ENCODE measurements around the gene KMO. TPM values are rescaled to one million over a fixed set of nuclear protein-coding genes. Genes with fewer than 3 reads are reported as not detected.

KMO gene
- total and polyA plus RNA-seq, 2 donors from 2014 or later = 2.3 to 35.5 TPM

GRCh38 chr1:241536304-241536703 lies 4.1 kb downstream of the KMO start:
- FAIRE-seq (no peak), DNase-seq (no peak)
- H3K9me3 ChIP-seq (ENCODE audit: control insufficient read depth in 2 of 3, insufficient read depth in 1 of 3, low read length in 3 of 3) = no peaks in the 10 kb centered on the region
- no peak overlapping the region for H3K4me3 ChIP-seq (ENCODE audit: low read length in 3 of 3)
- no peak overlapping the region for H3K9ac ChIP-seq (ENCODE audit: low read length in 3 of 3)
- intact Hi-C loops (cut with DNase I) = loop anchor here (10.0 kb wide), 1 partner anchor 88 kb away; no protein-coding TSS in a partner anchor
- no peaks in the 10 kb centered on the region for H3K27me3 ChIP-seq (ENCODE audit: control insufficient read depth, insufficient read depth, low read length)
- no peaks in the 10 kb centered on the region for H3K4me1 ChIP-seq (ENCODE audit: control insufficient read depth in 2 of 3, insufficient read depth in 2 of 3, low read depth in 1 of 3, low read length in 3 of 3)
- no peaks in the 10 kb centered on the region for H3K36me3 ChIP-seq (ENCODE audit: control insufficient read depth in 2 of 3, insufficient read depth in 3 of 3, low read length in 3 of 3)
- TF ChIP-seq CTCF (IDR thresholded peaks at IDR 0.05; ENCODE audit: borderline replicate concordance, extremely low read depth, insufficient read depth) = no peak
- H3K27ac ChIP-seq (ENCODE audit: low read depth in 2 of 2, low read length in 2 of 2) = no peak overlapping the region

DNA sequence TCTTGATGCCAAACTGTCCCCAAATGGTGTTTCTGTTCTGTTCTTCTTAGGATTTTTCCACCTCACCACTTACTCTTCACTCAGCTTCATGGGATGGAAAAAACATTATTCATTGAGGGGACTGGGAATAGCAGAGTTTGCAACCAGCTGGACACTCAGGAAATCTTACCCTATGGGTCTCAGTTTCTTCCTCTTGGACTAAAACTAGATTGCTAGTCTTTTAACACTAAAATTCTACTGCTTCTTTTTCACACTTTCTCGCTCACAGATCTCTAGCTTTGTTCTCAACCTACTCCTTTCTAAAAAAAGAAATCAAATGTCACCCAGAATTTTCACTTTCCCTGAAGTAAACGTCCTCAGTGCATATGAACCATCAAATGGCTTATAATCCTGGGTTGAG lies 4.8 kb downstream of the KMO start:
- H3K27ac ChIP-seq (ENCODE audit: low read depth in 2 of 2, low read length in 2 of 2) = no peak overlapping the region
- no peak overlapping the region for H3K9ac ChIP-seq (ENCODE audit: low read length in 3 of 3)
- FAIRE-seq (no peak), DNase-seq (no peak)
- intact Hi-C loops (cut with DNase I) = loop anchor here (10.0 kb wide), 1 partner anchor 88 kb away; no protein-coding TSS in a partner anchor
- no peak for TF ChIP-seq CTCF (IDR thresholded peaks at IDR 0.05; ENCODE audit: borderline replicate concordance, extremely low read depth, insufficient read depth)
- no peaks in the 10 kb centered on the region for H3K36me3 ChIP-seq (ENCODE audit: control insufficient read depth in 2 of 3, insufficient read depth in 3 of 3, low read length in 3 of 3)
- H3K4me1 ChIP-seq (ENCODE audit: control insufficient read depth in 2 of 3, insufficient read depth in 2 of 3, low read depth in 1 of 3, low read length in 3 of 3) = no peaks in the 10 kb centered on the region
- no peak overlapping the region for H3K4me3 ChIP-seq (ENCODE audit: low read length in 3 of 3)
- H3K27me3 ChIP-seq (ENCODE audit: control insufficient read depth, insufficient read depth, low read length) = no peaks in the 10 kb centered on the region
- H3K9me3 ChIP-seq (ENCODE audit: control insufficient read depth in 2 of 3, insufficient read depth in 1 of 3, low read length in 3 of 3) = no peaks in the 10 kb centered on the region

- no peak overlapping the region for H3K27ac ChIP-seq (ENCODE audit: low read depth in 2 of 2, low read length in 2 of 2)
- DNase-seq (no peak), FAIRE-seq (no peak)
- H3K4me1 ChIP-seq (ENCODE audit: control insufficient read depth in 2 of 3, insufficient read depth in 2 of 3, low read depth in 1 of 3, low read length in 3 of 3) = no peaks in the 10 kb centered on the region
- no peaks in the 10 kb centered on the region for H3K36me3 ChIP-seq (ENCODE audit: control insufficient read depth in 2 of 3, insufficient read depth in 3 of 3, low read length in 3 of 3)
- H3K9me3 ChIP-seq (ENCODE audit: control insufficient read depth in 2 of 3, insufficient read depth in 1 of 3, low read length in 3 of 3) = no peaks in the 10 kb centered on the region
- no peak overlapping the region for H3K9ac ChIP-seq (ENCODE audit: low read length in 3 of 3)
- no peak for TF ChIP-seq CTCF (IDR thresholded peaks at IDR 0.05; ENCODE audit: borderline replicate concordance, extremely low read depth, insufficient read depth)
- intact Hi-C loops (cut with DNase I) = no loop called here
- no peak overlapping the region for H3K4me3 ChIP-seq (ENCODE audit: low read length in 3 of 3)
- no peaks in the 10 kb centered on the region for H3K27me3 ChIP-seq (ENCODE audit: control insufficient read depth, insufficient read depth, low read length)
Measured at GRCh38 chr1:241542199-241542907, 10.2 kb downstream of the KMO start.

Measured in kidney (tissue), 14 donors.